Stimulated activated naive CD8-positive, alpha-beta T cell treated with anti-CD3 and anti-CD28 coated beads, Interleukin-15, Interleukin-2, amounts not matched to agents 100 ng/mL and 50 ng/mL, for 24 hours (primary cell): Measurements from ENCODE around the gene DISP2.
A peak's percentile ranks its signal among the peaks of the same experiment; 100 is the strongest.

Experiments
- H3K27ac Mint-ChIP-seq: one replicate; pipeline ENCODE4 v1.8.0; 2021; ENCODE audit warnings: mild to moderate bottlenecking, mixed read lengths
- H3K27me3 Mint-ChIP-seq: one replicate; pipeline ENCODE4 v1.8.0; 2021; ENCODE audit warnings: mixed read lengths
- H3K36me3 Mint-ChIP-seq: one replicate; pipeline ENCODE4 v1.8.0; 2021; ENCODE audit warnings: low read depth, mixed read lengths
- H3K4me1 Mint-ChIP-seq: one replicate; pipeline ENCODE4 v1.8.0; 2021; ENCODE audit warnings: low read depth, mixed read lengths
- H3K4me3 Mint-ChIP-seq: one replicate; pipeline ENCODE4 v1.8.0; 2021; ENCODE audit warnings: mild to moderate bottlenecking, mixed read lengths
- H3K9me3 Mint-ChIP-seq: one replicate; pipeline ENCODE4 v1.8.0; 2021; ENCODE audit warnings: mixed read lengths

The DISP2 gene

GRCh38 chr15:40322531-40323238 lies 35.3 kb upstream of the DISP2 start:
- Mint-ChIP-seq H3K9me3 (no peaks in the 10 kb centered on the region), H3K36me3 (peaks cover 10% of the 10 kb centered on the region), H3K4me1 (peaks cover 26% of the 10 kb centered on the region), H3K4me3 (peak overlapping the region; percentile 62), H3K27me3 (no peaks in the 10 kb centered on the region), H3K27ac (no peak overlapping the region)

GRCh38 chr15:40323239-40323952 lies 34.6 kb upstream of the DISP2 start, which contains the start of gene INAFM2:
Gene INAFM2 (plus strand): TSS chr15:40323692. CDS start chr15:40324056, 364 bp downstream.
- H3K27ac Mint-ChIP-seq, result no peak within 1 kb of the TSS
- H3K36me3 Mint-ChIP-seq, result peaks cover 13% of the 10 kb centered on the region
- peaks cover 26% of the 10 kb centered on the region for H3K4me1 Mint-ChIP-seq
- peak within 1 kb of the TSS; percentile 77 for H3K4me3 Mint-ChIP-seq
- H3K27me3 Mint-ChIP-seq, result no peaks in the 10 kb centered on the region
- H3K9me3 Mint-ChIP-seq, result no peaks in the 10 kb centered on the region

- peaks cover 13% of the 10 kb centered on the region for H3K36me3 Mint-ChIP-seq
- peaks cover 26% of the 10 kb centered on the region for H3K4me1 Mint-ChIP-seq
- no peaks in the 10 kb centered on the region for H3K27me3 Mint-ChIP-seq
- no peaks in the 10 kb centered on the region for H3K9me3 Mint-ChIP-seq
- H3K27ac Mint-ChIP-seq, result no peak overlapping the region
- peak overlapping the region; percentile 77 for H3K4me3 Mint-ChIP-seq
Measured at GRCh38 chr15:40323953-40324937, 33.8 kb upstream of the DISP2 start.

- Mint-ChIP-seq H3K4me1 (peaks cover 26% of the 10 kb centered on the region), H3K27ac (no peak overlapping the region), H3K36me3 (peaks cover 13% of the 10 kb centered on the region), H3K27me3 (no peaks in the 10 kb centered on the region), H3K4me3 (peak overlapping the region; percentile 77), H3K9me3 (no peaks in the 10 kb centered on the region)
Measured at GRCh38 chr15:40325188-40325587, 32.8 kb upstream of the DISP2 start.

- peaks cover 26% of the 10 kb centered on the region for H3K4me1 Mint-ChIP-seq
- no peaks in the 10 kb centered on the region for H3K27me3 Mint-ChIP-seq
- peak overlapping the region; percentile 77 for H3K4me3 Mint-ChIP-seq
- no peak overlapping the region for H3K27ac Mint-ChIP-seq
- H3K9me3 Mint-ChIP-seq, result no peaks in the 10 kb centered on the region
- H3K36me3 Mint-ChIP-seq, result peaks cover 13% of the 10 kb centered on the region
Measured at GRCh38 chr15:40325700-40326099, 32.3 kb upstream of the DISP2 start.

- no peaks in the 10 kb centered on the region for H3K27me3 Mint-ChIP-seq
- no peak overlapping the region for H3K4me3 Mint-ChIP-seq
Measured at GRCh38 chr15:40327457-40327856, 30.6 kb upstream of the DISP2 start.

GRCh38 chr15:40328176-40328575 lies 29.8 kb upstream of the DISP2 start:
- peaks cover 15% of the 10 kb centered on the region for H3K4me1 Mint-ChIP-seq
- H3K27me3 Mint-ChIP-seq, result no peaks in the 10 kb centered on the region
- no peaks in the 10 kb centered on the region for H3K9me3 Mint-ChIP-seq
- no peak overlapping the region for H3K4me3 Mint-ChIP-seq
- no peak overlapping the region for H3K27ac Mint-ChIP-seq
- H3K36me3 Mint-ChIP-seq, result peaks cover 13% of the 10 kb centered on the region

More at GRCh38 chr15:40327457-40327856, 30.6 kb upstream of the DISP2 start:
- peaks cover 19% of the 10 kb centered on the region for H3K4me1 Mint-ChIP-seq
- H3K9me3 Mint-ChIP-seq, result no peaks in the 10 kb centered on the region
- peaks cover 13% of the 10 kb centered on the region for H3K36me3 Mint-ChIP-seq
- H3K27ac Mint-ChIP-seq, result no peak overlapping the region

- peaks cover 19% of the 10 kb centered on the region for H3K4me1 Mint-ChIP-seq
- no peaks in the 10 kb centered on the region for H3K9me3 Mint-ChIP-seq
- no peaks in the 10 kb centered on the region for H3K27me3 Mint-ChIP-seq
- H3K27ac Mint-ChIP-seq, result no peak overlapping the region
- no peak overlapping the region for H3K4me3 Mint-ChIP-seq
- H3K36me3 Mint-ChIP-seq, result peaks cover 13% of the 10 kb centered on the region
Measured at GRCh38 chr15:40328751-40329150, 29.3 kb upstream of the DISP2 start.

GRCh38 chr15:40329804-40330203 lies 28.2 kb upstream of the DISP2 start:
- Mint-ChIP-seq H3K9me3 (no peaks in the 10 kb centered on the region), H3K4me1 (peaks cover 24% of the 10 kb centered on the region), H3K27ac (no peak overlapping the region), H3K27me3 (no peaks in the 10 kb centered on the region), H3K36me3 (peaks cover 13% of the 10 kb centered on the region), H3K4me3 (no peak overlapping the region)

- Mint-ChIP-seq H3K4me1 (peaks cover 18% of the 10 kb centered on the region), H3K9me3 (no peaks in the 10 kb centered on the region), H3K36me3 (peaks cover 9% of the 10 kb centered on the region), H3K27ac (no peak overlapping the region), H3K27me3 (no peaks in the 10 kb centered on the region), H3K4me3 (no peak overlapping the region)
Measured at GRCh38 chr15:40330368-40330836, 27.6 kb upstream of the DISP2 start.

- Mint-ChIP-seq H3K27ac (no peak overlapping the region), H3K4me3 (no peak overlapping the region), H3K27me3 (no peaks in the 10 kb centered on the region), H3K36me3 (peaks cover 8% of the 10 kb centered on the region), H3K9me3 (no peaks in the 10 kb centered on the region), H3K4me1 (peaks cover 12% of the 10 kb centered on the region)
Measured at GRCh38 chr15:40331026-40331425, 27.0 kb upstream of the DISP2 start.

- no peaks in the 10 kb centered on the region for H3K27me3 Mint-ChIP-seq
- peaks cover 5% of the 10 kb centered on the region for H3K36me3 Mint-ChIP-seq
- H3K9me3 Mint-ChIP-seq, result no peaks in the 10 kb centered on the region
- no peak overlapping the region for H3K4me3 Mint-ChIP-seq
- peaks cover 12% of the 10 kb centered on the region for H3K4me1 Mint-ChIP-seq
- H3K27ac Mint-ChIP-seq, result no peak overlapping the region
Measured at GRCh38 chr15:40331637-40332036, 26.4 kb upstream of the DISP2 start.

GRCh38 chr15:40332113-40332781 lies 25.8 kb upstream of the DISP2 start:
- peaks cover 12% of the 10 kb centered on the region for H3K4me1 Mint-ChIP-seq
- peaks cover 3% of the 10 kb centered on the region for H3K36me3 Mint-ChIP-seq
- H3K9me3 Mint-ChIP-seq, result no peaks in the 10 kb centered on the region
- H3K4me3 Mint-ChIP-seq, result no peak overlapping the region
- no peaks in the 10 kb centered on the region for H3K27me3 Mint-ChIP-seq
- H3K27ac Mint-ChIP-seq, result no peak overlapping the region

GRCh38 chr15:40333922-40334492 lies 24.0 kb upstream of the DISP2 start:
- H3K4me3 Mint-ChIP-seq, result no peak overlapping the region
- no peaks in the 10 kb centered on the region for H3K9me3 Mint-ChIP-seq
- H3K4me1 Mint-ChIP-seq, result peaks cover 18% of the 10 kb centered on the region
- no peaks in the 10 kb centered on the region for H3K27me3 Mint-ChIP-seq
- no peaks in the 10 kb centered on the region for H3K36me3 Mint-ChIP-seq
- peak overlapping the region; percentile 54 for H3K27ac Mint-ChIP-seq
